ENCODE measurements around the gene MRPL58. TPM values are rescaled to one million over a fixed set of nuclear protein-coding genes. Genes with fewer than 3 reads are reported as not detected.

MRPL58 gene
- total and polyA plus RNA-seq, 2 of the 8 experiments (the other 6 are each of a cell fraction or from before 2014, with no cell fraction given): 43.6 to 49.1 TPM

DNA sequence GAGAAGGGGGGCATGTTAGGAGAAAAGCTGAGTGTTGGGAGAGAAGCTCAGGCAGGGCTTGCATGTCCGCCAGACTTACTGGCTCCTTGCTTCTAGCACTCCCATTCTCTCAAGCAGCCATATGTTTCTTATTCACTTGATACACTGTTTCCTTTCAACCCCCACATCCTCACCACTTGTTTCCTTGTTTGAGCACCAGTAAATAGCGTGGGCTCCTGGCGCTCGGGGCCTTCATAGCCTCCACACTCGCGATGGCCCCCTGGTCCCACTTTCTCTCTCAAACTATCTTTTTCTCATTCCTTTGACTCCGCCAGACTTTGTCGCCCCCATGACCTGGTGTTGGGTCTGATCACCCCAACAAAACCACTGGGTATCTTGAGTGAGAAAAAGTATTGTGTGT lies 17.7 kb downstream of the MRPL58 start:
- no peak overlapping the region for H2BK5ac ChIP-seq (ENCODE audit: low read depth, low read length)
- CTCF ChIA-PET (ENCODE audit: partially characterized antibody): interaction anchor here (1.2 to 1.6 kb wide), 4 partner anchors 11 to 84 kb away, joined by 3 to 4 read pairs (median 3); no protein-coding TSS in a partner anchor
- no peak for TF ChIP-seq ASH2L (IDR thresholded peaks at IDR 0.05; ENCODE audit: low read length)
- no peak for TF ChIP-seq MAFK (IDR thresholded peaks at IDR 0.05; ENCODE audit: low read depth, low read length)
- TF ChIP-seq SP2 (IDR thresholded peaks at IDR 0.05; ENCODE audit: low read length): no peak
- no peak for TF ChIP-seq BACH1 (IDR thresholded peaks at IDR 0.05; ENCODE audit: low read length)
- no peak for TF ChIP-seq RAD21 (IDR thresholded peaks at IDR 0.05 in 1 of 2, conservative IDR thresholded peaks at IDR 0.05 in 1 of 2; ENCODE audit: low read depth in 2 of 2, low read length in 2 of 2)
- no peak for TF ChIP-seq CTBP2 (IDR thresholded peaks at IDR 0.05; ENCODE audit: borderline replicate concordance, insufficient read depth, insufficient read length, low read length)
- TF ChIP-seq JUN (IDR thresholded peaks at IDR 0.05; ENCODE audit: low read depth, low read length): no peak
- no peak for TF ChIP-seq KDM4A (IDR thresholded peaks at IDR 0.05; ENCODE audit: low read depth, low read length, severe bottlenecking)
- no peak for TF ChIP-seq GABPA (IDR thresholded peaks at IDR 0.05; ENCODE audit: borderline replicate concordance, insufficient read depth, low read length)
- no peak for TF ChIP-seq SIN3A (conservative IDR thresholded peaks at IDR 0.05 in 1 of 2, IDR thresholded peaks at IDR 0.05 in 1 of 2; ENCODE audit: low read depth in 1 of 2, low read length in 2 of 2)
- TF ChIP-seq TAF1 (IDR thresholded peaks at IDR 0.05; ENCODE audit: low read depth, low read length): no peak

More for the DNA sequence above, 17.7 kb downstream of the MRPL58 start:
- no peaks in the 10 kb centered on the region for H3K27me3 ChIP-seq (replicated peaks in 1 of 4; ENCODE audit: control insufficient read depth in 3 of 4, extremely low read depth in 1 of 4, insufficient read depth in 3 of 4, low read length in 3 of 4)
- no peak overlapping the region for H3K27ac ChIP-seq (ENCODE audit: low read depth, low read length)
- no peak overlapping the region for H4K5ac ChIP-seq (ENCODE audit: insufficient read length, low read depth, low read length)
- no peak overlapping the region for H2AFZ ChIP-seq (ENCODE audit: low read length)
- no peak overlapping the region for H4K91ac ChIP-seq (replicated peaks; ENCODE audit: insufficient read length, low read length)
- peaks cover 0 to 3% (median under 1%) of the 10 kb centered on the region in 4 experiments; a peak in 2 of 7 replicates for H3K4me1 ChIP-seq (replicated peaks in 1 of 4; ENCODE audit: control insufficient read depth in 3 of 4, insufficient read depth in 4 of 4, low read length in 3 of 4)
- no peaks in the 10 kb centered on the region for H3K79me1 ChIP-seq (ENCODE audit: low read depth, low read length)
- H3K56ac ChIP-seq (replicated peaks; ENCODE audit: insufficient read length, low read depth, low read length): no peak overlapping the region
- FAIRE-seq (no peak), DNase-seq (ENCODE audit: low read depth in 1 of 2, low spot score in 2 of 2) (no peak)
- POLR2A ChIA-PET (ENCODE audit: partially characterized antibody): no interaction called here
- no peak overlapping the region for H2BK120ac ChIP-seq (replicated peaks; ENCODE audit: low read depth, low read length)
- H4K8ac ChIP-seq (ENCODE audit: extremely low read depth, insufficient read depth, low read length): no peak overlapping the region
- no peak overlapping the region for H3K9ac ChIP-seq (replicated peaks in 1 of 4; ENCODE audit: extremely low read depth in 1 of 4, low read depth in 3 of 4, low read length in 3 of 4)
- H3K18ac ChIP-seq (ENCODE audit: extremely low read depth, low read length): no peak overlapping the region
- no peak overlapping the region for H2AK5ac ChIP-seq (ENCODE audit: low read depth, low read length)
- no peak overlapping the region for H3K4me3 ChIP-seq (ENCODE audit: extremely low read depth in 1 of 4, insufficient read depth in 2 of 4, low read depth in 3 of 4, low read length in 4 of 4)
- H3K23ac ChIP-seq (ENCODE audit: insufficient read length): no peak overlapping the region
- H3K4ac ChIP-seq (replicated peaks; ENCODE audit: insufficient read length, low read depth, low read length): no peak overlapping the region
- no peaks in the 10 kb centered on the region for H4K20me1 ChIP-seq (replicated peaks in 1 of 2; ENCODE audit: control insufficient read depth in 1 of 2, insufficient read depth in 2 of 2, low read length in 2 of 2)
- 0 out of 8 replicates have a peak, but pooled peaks cover 0 to under 1% (median 0%) of the 10 kb centered on the region in 4 experiments for H3K36me3 ChIP-seq (ENCODE audit: control insufficient read depth in 2 of 4, insufficient read depth in 4 of 4, low read length in 3 of 4)
- no peak overlapping the region for H2BK12ac ChIP-seq (ENCODE audit: low read depth, low read length)
- no peaks in the 10 kb centered on the region for H3K23me2 ChIP-seq (ENCODE audit: low read depth, low read length)
- H3K14ac ChIP-seq (ENCODE audit: insufficient read length): no peak overlapping the region
- no peaks in the 10 kb centered on the region for H3K79me2 ChIP-seq (ENCODE audit: control insufficient read depth in 1 of 2, insufficient read depth in 2 of 2, low read length in 2 of 2)
- no peak overlapping the region for H2BK15ac ChIP-seq (ENCODE audit: low read length)
- H3K4me2 ChIP-seq (ENCODE audit: insufficient read depth in 1 of 2, low read depth in 2 of 2, low read length in 2 of 2): no peak overlapping the region
- H2BK20ac ChIP-seq (ENCODE audit: low read length): no peak overlapping the region
- H3K9me3 ChIP-seq (ENCODE audit: insufficient read depth in 2 of 2, low read depth in 1 of 2, low read length in 1 of 2): peaks cover 8 to 9% of the 10 kb centered on the region in 2 experiments
- WGBS, 2 experiments (ENCODE audit: extremely low coverage in 1 of 2, insufficient coverage in 1 of 2, insufficient read length in 1 of 2, insufficient replicate concordance in 2 of 2, low coverage in 1 of 2, low lambda C conversion rate in 2 of 2, missing lambda C conversion rate in 1 of 2): 84% methylated on average over 8 of the region's 8 CpGs; no CpG with 5 or more reads in 1 of the 2 experiments
